Panc1 (cell line): ENCODE data around the gene SNRNP25. TPM values are rescaled to one million over a fixed set of nuclear protein-coding genes. Genes with fewer than 3 reads are reported as not detected.

Experiments used
- ATAC-seq: fragments of 200-7000 bp; cut with Tn5 transposase; 2 replicates; pipeline ENCODE4 v1.9.1; 2020; ENCODE audit warnings: mild to moderate bottlenecking, moderate library complexity
- BruUV-seq: library from RNA; stranded (reverse); fragments of 400-500 nt; replicated peaks from 2 replicates; lab custom pipeline; 2021; lab: Mats Ljungman, UMichigan
- CTCF ChIA-PET: fragments of 300-600 bp; sonication (Branson Sonifier 250); formaldehyde crosslinking; loops from one replicate; lab custom pipeline; 2022; ENCODE audit warnings: antibody characterized with exemption; lab: Charles Lee
- POLR2A ChIA-PET: fragments of 300-600 bp; sonication (Branson Sonifier 250); formaldehyde crosslinking; loops from one replicate; lab custom pipeline; 2022; ENCODE audit warnings: antibody characterized with exemption; lab: Charles Lee
- DNase-seq: peaks from one replicate; pipeline ENCODE4 v3.0.0-alpha.2; 2010; ENCODE audit warnings: low read depth, low spot score
- H3K27ac ChIP-seq: 2 replicates; pipeline ENCODE4 v1.5.1; 2011; ENCODE audit warnings: mild to moderate bottlenecking, low read length, inconsistent platforms
- H3K27me3 ChIP-seq: fragments of 200-500 bp; sonication (Bioruptor generic); 2 replicates; pipeline ENCODE4 v1.6.0; 2014; ENCODE audit warnings: low read length, inconsistent platforms; ENCODE audit not compliant: control insufficient read depth, insufficient read depth
- H3K36me3 ChIP-seq: fragments of 200-500 bp; sonication (Bioruptor generic); 2 replicates; pipeline ENCODE4 v1.5.1; 2014; ENCODE audit warnings: inconsistent platforms, mild to moderate bottlenecking, low read length, moderate library complexity; ENCODE audit not compliant: control insufficient read depth, insufficient read depth
- H3K4me1 ChIP-seq: 2 replicates; pipeline ENCODE4 v1.5.1; 2011; ENCODE audit warnings: inconsistent platforms, mild to moderate bottlenecking, low read length, moderate library complexity; ENCODE audit not compliant: control insufficient read depth, insufficient read depth
- H3K4me3 ChIP-seq, 2 experiments: 2 replicates each; pipeline ENCODE4 v1.5.1; 2011 to 2012; ENCODE audit warnings: low read depth in 2 of 2, low read length in 2 of 2, mild to moderate bottlenecking in 2 of 2, inconsistent platforms in 1 of 2, moderate library complexity in 1 of 2
- H3K9me3 ChIP-seq: fragments of 200-500 bp; sonication (Bioruptor generic); 2 replicates; pipeline ENCODE4 v1.5.1; 2014; ENCODE audit warnings: low read depth, mild to moderate bottlenecking, inconsistent platforms, low read length, moderate library complexity; ENCODE audit not compliant: control insufficient read depth, insufficient read depth
- CTCF ChIP-seq: fragments of 450-650 bp; IDR thresholded peaks from 2 replicates; pipeline ENCODE4 v1.5.1; 2017; ENCODE audit warnings: mild to moderate bottlenecking
- POLR2AphosphoS5 ChIP-seq: IDR thresholded peaks from 2 replicates; pipeline ENCODE4 v1.6.1; 2012; ENCODE audit warnings: mild to moderate bottlenecking, low read depth, low read length, moderate library complexity
- REST ChIP-seq, 2 experiments: IDR thresholded peaks; 2 replicates each; pipeline ENCODE4 v1.6.1; 2011 to 2012; ENCODE audit warnings: low read depth in 2 of 2, control low read depth in 1 of 2, low read length in 1 of 2, mild to moderate bottlenecking in 1 of 2, moderate library complexity in 1 of 2; ENCODE audit not compliant: insufficient read depth in 1 of 2
- SIN3A ChIP-seq: IDR thresholded peaks from 2 replicates; pipeline ENCODE4 v1.6.1; 2012; ENCODE audit warnings: low read depth, mild to moderate bottlenecking, low read length, moderate library complexity, borderline replicate concordance; ENCODE audit not compliant: insufficient read depth
- TCF7L2 ChIP-seq: IDR thresholded peaks from 2 replicates; pipeline ENCODE4 v1.6.1; 2011; ENCODE audit warnings: mild to moderate bottlenecking, low read depth, low read length, inconsistent platforms
- in situ Hi-C: cut with HindIII; loops from 2 replicates; pipeline ENCODE4 v1.10.0; 2016; ENCODE audit warnings: low sequenced_read_pairs, low pct_unique_long_range_greater_than_20kb
- intact Hi-C: fragments of 100-400 bp; cut with micrococcal nuclease; formaldehyde crosslinking; loops from one replicate; pipeline ENCODE4 v1.10.0; 2022; ENCODE audit not compliant: unreplicated experiment
- total RNA-seq: library from RNA; stranded (reverse); gene quantifications from one replicate; pipeline ENCODE4 v1.2.1, GENCODE V29; 2021; ENCODE audit not compliant: unreplicated experiment

SNRNP25 gene
- total RNA-seq, 1 experiment from 2014 or later: 83.5 TPM

GRCh38 chr16:89391-90302 lies 36.0 kb downstream of the SNRNP25 start:
- ChIA-PET CTCF (no interaction called here), POLR2A (no interaction called here)
- intact Hi-C loops: no loop called here
- in situ Hi-C loops: no loop called here
- no peaks in the 10 kb centered on the region for H3K36me3 ChIP-seq
- ATAC-seq (no peak), DNase-seq (no peak)
- TF ChIP-seq REST (IDR thresholded peaks at IDR 0.05; ENCODE audit: insufficient read depth in 1 of 2, low read depth in 2 of 2, low read length in 1 of 2): no peak
- TF ChIP-seq CTCF: no peak
- no peak for TF ChIP-seq SIN3A
- no peak for TF ChIP-seq POLR2AphosphoS5
- TF ChIP-seq TCF7L2: no peak
- no peaks in the 10 kb centered on the region for H3K27me3 ChIP-seq
- H3K27ac ChIP-seq: no peak overlapping the region
- H3K4me3 ChIP-seq: no peak overlapping the region
- H3K4me1 ChIP-seq: peaks cover 7% of the 10 kb centered on the region
- H3K9me3 ChIP-seq: no peaks in the 10 kb centered on the region
- BruUV-seq: no TSS peak

DNA sequence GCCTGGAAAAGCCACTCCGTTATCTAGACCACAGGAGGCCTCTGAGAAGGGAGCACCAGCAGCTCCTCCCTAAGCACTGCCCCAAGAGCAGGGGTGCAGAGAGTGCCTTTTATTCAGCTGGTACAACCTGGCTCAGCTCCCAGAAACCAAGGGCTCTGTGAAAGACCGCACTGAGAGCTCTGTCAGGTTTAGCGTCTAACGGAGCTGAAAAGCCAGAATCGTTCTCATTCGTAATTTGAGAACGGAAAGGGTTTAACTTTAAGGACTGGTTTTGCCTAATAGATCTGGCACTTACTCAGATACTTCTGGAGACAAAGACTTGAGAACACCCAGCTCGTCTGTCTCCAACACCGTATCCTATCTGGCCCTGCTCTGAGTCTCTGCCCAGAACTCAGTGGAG lies 37.9 kb downstream of the SNRNP25 start:
- ChIA-PET CTCF (no interaction called here), POLR2A (no interaction called here)
- no TSS peak for BruUV-seq
- H3K9me3 ChIP-seq: no peaks in the 10 kb centered on the region
- in situ Hi-C loops (no loop called here), intact Hi-C loops (no loop called here)
- no peak overlapping the region for H3K4me3 ChIP-seq
- H3K27ac ChIP-seq: no peak overlapping the region
- TF ChIP-seq SIN3A: no peak
- no peak for TF ChIP-seq POLR2AphosphoS5
- TF ChIP-seq CTCF: no peak
- TF ChIP-seq REST (IDR thresholded peaks at IDR 0.05; ENCODE audit: insufficient read depth in 1 of 2, low read depth in 2 of 2, low read length in 1 of 2): no peak
- TF ChIP-seq TCF7L2: no peak
- no peaks in the 10 kb centered on the region for H3K27me3 ChIP-seq
- H3K36me3 ChIP-seq: no peaks in the 10 kb centered on the region
- DNase-seq (no peak), ATAC-seq (no peak)
- no peaks in the 10 kb centered on the region for H3K4me1 ChIP-seq
